Activated CD8-positive, alpha-beta memory T cell treated with anti-CD3 and anti-CD28 coated beads, Interleukin-2, amount 50 U/mL, for 24 hours (primary cell): ENCODE data around the gene IMMP2L.

ENCODE experiments used
- DNase-seq: peaks from one replicate; pipeline ENCODE4 v3.0.0-alpha.2; 2020; ENCODE audit errors: extremely low read depth

The IMMP2L gene

GRCh38 chr7:110929480-110930249, 632.6 kb downstream of the IMMP2L start:
- no peak for DNase-seq

GRCh38 chr7:110922906-110923305, 639.4 kb downstream of the IMMP2L start:
- no peak for DNase-seq

GRCh38 chr7:110921595-110922151, 640.6 kb downstream of the IMMP2L start:
- no peak for DNase-seq

GRCh38 chr7:110918949-110919548, 643.2 kb downstream of the IMMP2L start:
- no peak for DNase-seq

- DNase-seq, result no peak
These were observed 648.0 kb downstream of the IMMP2L start for GRCh38 chr7:110914263-110914662.

GRCh38 chr7:110911632-110912031, 650.7 kb downstream of the IMMP2L start:
- no peak for DNase-seq

- DNase-seq, result no peak
These were observed 653.2 kb downstream of the IMMP2L start for GRCh38 chr7:110909117-110909516.

GRCh38 chr7:110905773-110906566, 656.3 kb downstream of the IMMP2L start:
- no peak for DNase-seq

- no peak for DNase-seq
These were observed 663.8 kb downstream of the IMMP2L start for GRCh38 chr7:110898516-110898915.

- DNase-seq, result no peak
These were observed 664.8 kb downstream of the IMMP2L start for GRCh38 chr7:110897538-110897937.

- no peak for DNase-seq
These were observed 668.2 kb downstream of the IMMP2L start for GRCh38 chr7:110894111-110894510.

- DNase-seq, result no peak
These were observed 671.1 kb downstream of the IMMP2L start for GRCh38 chr7:110891197-110891596.

GRCh38 chr7:110890101-110890500, 672.2 kb downstream of the IMMP2L start:
- DNase-seq, result no peak

GRCh38 chr7:110889335-110889734, 673.0 kb downstream of the IMMP2L start:
- DNase-seq, result no peak

GRCh38 chr7:110888641-110889040, 673.7 kb downstream of the IMMP2L start:
- no peak for DNase-seq

- no peak for DNase-seq
These were observed 676.8 kb downstream of the IMMP2L start for GRCh38 chr7:110885474-110885873.

GRCh38 chr7:110881721-110882120, 680.6 kb downstream of the IMMP2L start:
- DNase-seq, result no peak

GRCh38 chr7:110880971-110881370, 681.3 kb downstream of the IMMP2L start:
- DNase-seq, result no peak

- no peak for DNase-seq
These were observed 685.3 kb downstream of the IMMP2L start for GRCh38 chr7:110877016-110877415.

GRCh38 chr7:110875346-110875745, 686.9 kb downstream of the IMMP2L start:
- DNase-seq, result no peak

- no peak for DNase-seq
These were observed 690.4 kb downstream of the IMMP2L start for GRCh38 chr7:110871856-110872255.

GRCh38 chr7:110870926-110871325, 691.4 kb downstream of the IMMP2L start:
- DNase-seq, result no peak
